ENCODE measurements around the gene ZFPL1. TPM values are rescaled to one million over a fixed set of nuclear protein-coding genes. Genes with fewer than 3 reads are reported as not detected.

ZFPL1 gene
- total RNA-seq (2014; rRNA removed; shearing (Covaris generic); ENCODE audit: low replicate concordance), result 19.0 and 40.7 TPM in 2 replicates

GRCh38 chr11:65083834-65084597 lies at the start of gene ZFPL1, which contains the start of gene CDCA5:
TSS of gene ZFPL1 (plus strand) at chr11:65084222. CDS start at chr11:65084699, 477 bp downstream.
TSS of gene CDCA5 (minus strand) at chr11:65084040. CDS start at chr11:65083978, 62 bp downstream.
- H2AFZ ChIP-seq (ENCODE audit: low read length), result 0 out of 2 replicates have a peak within 1 kb of the TSS, but pooled peaks have one; percentile 27
- peak; percentile 99 for DNase-seq

DNA sequence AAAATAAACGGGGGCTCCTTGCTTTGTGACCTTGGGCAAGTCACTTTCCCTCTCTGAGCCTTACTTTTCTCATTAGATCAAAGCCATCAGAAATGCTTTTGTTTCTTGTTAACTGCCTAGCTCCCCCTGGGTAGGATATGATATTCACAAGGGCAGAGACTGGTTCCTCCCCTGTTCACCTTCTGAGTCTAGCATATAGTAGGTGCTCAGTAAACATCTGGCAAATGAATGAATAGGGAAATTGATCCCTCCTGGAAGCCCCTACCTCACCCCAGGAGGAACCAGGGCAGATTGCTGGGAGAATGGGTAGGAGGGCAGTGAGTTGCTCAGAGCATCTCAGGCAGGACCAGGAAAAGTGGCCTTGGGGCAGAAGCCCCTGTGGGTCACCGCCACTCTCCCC lies 49.6 kb upstream of the ZFPL1 start:
- no peaks in the 10 kb centered on the region for H3K9me2 ChIP-seq (replicated peaks; ENCODE audit: insufficient read depth, low read length)

More at GRCh38 chr11:65083834-65084597, at the start of gene ZFPL1, which contains the start of gene CDCA5:
- H3K9me3 ChIP-seq (ENCODE audit: low read length), result no peaks in the 10 kb centered on the region
- H4K20me1 ChIP-seq (ENCODE audit: insufficient read depth, low read depth, low read length), result peaks cover 8% of the 10 kb centered on the region; the same call in 1 of the 2 replicates
- peak within 1 kb of the TSS; percentile 77 for H3K4me3 ChIP-seq (ENCODE audit: low read length)
- peaks cover 25% of the 10 kb centered on the region for H3K4me1 ChIP-seq (ENCODE audit: low read length)
- H3K9ac ChIP-seq (ENCODE audit: low read length), result peak within 1 kb of the TSS; percentile 83
- H3K27me3 ChIP-seq (ENCODE audit: low read length), result no peaks in the 10 kb centered on the region
- H3K9me2 ChIP-seq (replicated peaks; ENCODE audit: insufficient read depth, low read length), result no peaks in the 10 kb centered on the region
- H3K27ac ChIP-seq (ENCODE audit: low read length), result peak within 1 kb of the TSS; percentile 35
- H3K36me3 ChIP-seq (ENCODE audit: insufficient read depth, low read length), result peaks cover 8% of the 10 kb centered on the region; the same call in 1 of the 2 replicates
- peaks cover 48% of the 10 kb centered on the region for H3K79me2 ChIP-seq (ENCODE audit: low read length)
- H3K4me2 ChIP-seq (ENCODE audit: low read depth, low read length, poor library complexity, severe bottlenecking), result peak within 1 kb of the TSS; percentile 82

DNA sequence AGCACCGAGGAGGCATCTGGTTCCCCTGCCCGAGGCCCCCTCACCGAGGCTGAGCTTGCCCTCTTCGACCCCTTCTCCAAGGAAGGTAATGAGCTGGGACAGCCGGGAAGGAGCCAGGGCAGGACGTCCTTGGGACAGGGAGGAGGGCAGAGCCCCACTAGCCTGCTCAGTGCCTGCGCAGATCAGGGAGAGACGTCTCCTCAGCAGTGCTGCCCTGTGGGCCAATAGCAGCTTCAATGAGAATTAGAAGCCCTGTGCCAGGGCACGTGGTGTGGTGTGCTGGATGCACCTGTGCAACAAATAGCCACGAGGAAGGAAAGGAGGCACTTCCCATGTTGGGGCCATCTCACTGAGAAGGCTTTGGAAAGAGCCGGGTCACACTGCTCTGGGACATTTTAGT lies 48.4 kb upstream of the ZFPL1 start:
- Histone ChIP-seq H3K79me2 (ENCODE audit: low read length) (no peaks in the 10 kb centered on the region), H3K9ac (ENCODE audit: low read length) (no peak overlapping the region), H3K27ac (ENCODE audit: low read length) (no peak overlapping the region), H2AFZ (ENCODE audit: low read length) (no peak overlapping the region), H4K20me1 (ENCODE audit: insufficient read depth, low read depth, low read length) (no peaks in the 10 kb centered on the region), H3K9me3 (ENCODE audit: low read length) (no peaks in the 10 kb centered on the region), H3K4me1 (ENCODE audit: low read length) (peaks cover 6% of the 10 kb centered on the region), H3K9me2 (replicated peaks; ENCODE audit: insufficient read depth, low read length) (no peaks in the 10 kb centered on the region), H3K27me3 (ENCODE audit: low read length) (no peaks in the 10 kb centered on the region), H3K4me3 (ENCODE audit: low read length) (no peak overlapping the region), H3K36me3 (ENCODE audit: insufficient read depth, low read length) (no peaks in the 10 kb centered on the region), H3K4me2 (ENCODE audit: low read depth, low read length, poor library complexity, severe bottlenecking) (no peak overlapping the region)
- no peak for DNase-seq

More for the DNA sequence above, 49.6 kb upstream of the ZFPL1 start:
- Histone ChIP-seq H3K27ac (ENCODE audit: low read length) (no peak overlapping the region), H2AFZ (ENCODE audit: low read length) (no peak overlapping the region), H3K9ac (ENCODE audit: low read length) (no peak overlapping the region), H4K20me1 (ENCODE audit: insufficient read depth, low read depth, low read length) (no peaks in the 10 kb centered on the region), H3K4me1 (ENCODE audit: low read length) (no peaks in the 10 kb centered on the region), H3K9me3 (ENCODE audit: low read length) (no peaks in the 10 kb centered on the region), H3K27me3 (ENCODE audit: low read length) (no peaks in the 10 kb centered on the region), H3K4me2 (ENCODE audit: low read depth, low read length, poor library complexity, severe bottlenecking) (no peak overlapping the region), H3K4me3 (ENCODE audit: low read length) (no peak overlapping the region), H3K36me3 (ENCODE audit: insufficient read depth, low read length) (no peaks in the 10 kb centered on the region), H3K79me2 (ENCODE audit: low read length) (no peaks in the 10 kb centered on the region)
- DNase-seq, result no peak

GRCh38 chr11:65036931-65037330 lies 47.1 kb upstream of the ZFPL1 start:
- no peak for DNase-seq
- no peak overlapping the region for H3K4me3 ChIP-seq (ENCODE audit: low read length)
- H4K20me1 ChIP-seq (ENCODE audit: insufficient read depth, low read depth, low read length), result no peaks in the 10 kb centered on the region
- H3K27ac ChIP-seq (ENCODE audit: low read length), result no peak overlapping the region
- no peaks in the 10 kb centered on the region for H3K9me3 ChIP-seq (ENCODE audit: low read length)
- H3K36me3 ChIP-seq (ENCODE audit: insufficient read depth, low read length), result no peaks in the 10 kb centered on the region
- no peak overlapping the region for H3K9ac ChIP-seq (ENCODE audit: low read length)
- H3K9me2 ChIP-seq (replicated peaks; ENCODE audit: insufficient read depth, low read length), result no peaks in the 10 kb centered on the region
- no peaks in the 10 kb centered on the region for H3K27me3 ChIP-seq (ENCODE audit: low read length)
- no peak overlapping the region for H3K4me2 ChIP-seq (ENCODE audit: low read depth, low read length, poor library complexity, severe bottlenecking)
- H2AFZ ChIP-seq (ENCODE audit: low read length), result no peak overlapping the region
- peaks cover 8% of the 10 kb centered on the region for H3K4me1 ChIP-seq (ENCODE audit: low read length)
- H3K79me2 ChIP-seq (ENCODE audit: low read length), result peaks cover 4% of the 10 kb centered on the region

- DNase-seq, result no peak
- Histone ChIP-seq H2AFZ (ENCODE audit: low read length) (peak overlapping the region; percentile 91), H3K79me2 (ENCODE audit: low read length) (peaks cover 12% of the 10 kb centered on the region), H3K36me3 (ENCODE audit: insufficient read depth, low read length) (0 out of 2 replicates have a peak, but pooled peaks cover 3% of the 10 kb centered on the region), H3K4me1 (ENCODE audit: low read length) (peaks cover 16% of the 10 kb centered on the region), H3K9me2 (replicated peaks; ENCODE audit: insufficient read depth, low read length) (no peaks in the 10 kb centered on the region), H3K27ac (ENCODE audit: low read length) (peak overlapping the region; percentile 81), H3K4me2 (ENCODE audit: low read depth, low read length, poor library complexity, severe bottlenecking) (peak overlapping the region; percentile 85), H4K20me1 (ENCODE audit: insufficient read depth, low read depth, low read length) (no peaks in the 10 kb centered on the region), H3K27me3 (ENCODE audit: low read length) (no peaks in the 10 kb centered on the region), H3K9ac (ENCODE audit: low read length) (peak overlapping the region; percentile 90), H3K4me3 (ENCODE audit: low read length) (peak overlapping the region; percentile 99), H3K9me3 (ENCODE audit: low read length) (no peaks in the 10 kb centered on the region)
Observed at GRCh38 chr11:65040520-65040846, 43.5 kb upstream of the ZFPL1 start.

DNA sequence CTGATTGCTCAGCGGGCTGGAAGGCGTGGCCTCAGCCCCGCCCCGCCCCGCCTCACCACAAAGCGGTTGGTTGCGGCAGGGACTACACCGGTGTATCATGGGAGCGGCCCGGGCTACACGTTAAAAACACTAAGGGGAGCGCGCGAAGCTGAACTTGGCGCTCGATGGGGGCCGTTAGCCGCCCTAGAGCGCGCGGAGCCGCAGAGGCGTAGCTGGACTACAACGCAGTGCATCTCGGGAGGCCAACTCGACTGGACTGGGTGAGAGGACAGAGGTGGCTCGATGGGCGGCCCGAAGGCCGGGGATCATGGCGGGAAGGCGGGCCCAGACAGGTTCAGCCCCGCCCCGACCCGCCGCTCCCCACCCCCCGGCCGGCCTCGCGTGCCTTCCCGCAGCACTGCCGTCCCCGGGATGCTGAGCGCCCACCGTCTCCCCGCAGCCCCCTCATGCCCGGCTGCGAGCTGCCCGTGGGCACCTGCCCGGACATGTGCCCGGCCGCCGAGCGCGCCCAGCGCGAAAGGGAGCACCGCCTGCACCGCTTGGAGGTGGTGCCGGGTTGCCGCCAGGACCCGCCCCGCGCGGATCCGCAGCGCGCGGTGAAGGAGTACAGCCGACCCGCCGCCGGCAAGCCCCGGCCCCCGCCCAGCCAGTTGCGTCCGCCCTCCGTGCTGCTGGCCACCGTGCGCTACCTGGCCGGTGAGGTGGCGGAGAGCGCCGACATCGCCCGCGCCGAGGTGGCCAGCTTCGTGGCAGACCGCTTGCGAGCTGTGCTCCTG lies 43.0 kb upstream of the ZFPL1 start, which contains the start of gene SAC3D1:
Gene SAC3D1, plus strand, starts transcription at position 364 of the 776 bp plus-strand sequence. Its CDS starts 83 bp downstream, at position 447.
- Histone ChIP-seq H3K9ac (ENCODE audit: low read length) (peak within 1 kb of the TSS; percentile 90), H3K9me3 (ENCODE audit: low read length) (no peaks in the 10 kb centered on the region), H3K4me1 (ENCODE audit: low read length) (peaks cover 16% of the 10 kb centered on the region), H4K20me1 (ENCODE audit: insufficient read depth, low read depth, low read length) (no peaks in the 10 kb centered on the region), H3K27me3 (ENCODE audit: low read length) (no peaks in the 10 kb centered on the region), H3K4me3 (ENCODE audit: low read length) (peak within 1 kb of the TSS; percentile 99), H3K4me2 (ENCODE audit: low read depth, low read length, poor library complexity, severe bottlenecking) (peak within 1 kb of the TSS; percentile 85), H3K36me3 (ENCODE audit: insufficient read depth, low read length) (0 out of 2 replicates have a peak, but pooled peaks cover 3% of the 10 kb centered on the region), H3K9me2 (replicated peaks; ENCODE audit: insufficient read depth, low read length) (no peaks in the 10 kb centered on the region), H2AFZ (ENCODE audit: low read length) (peak within 1 kb of the TSS; percentile 91), H3K27ac (ENCODE audit: low read length) (peak within 1 kb of the TSS; percentile 81), H3K79me2 (ENCODE audit: low read length) (peaks cover 12% of the 10 kb centered on the region)
- peak; percentile 98 for DNase-seq

DNA sequence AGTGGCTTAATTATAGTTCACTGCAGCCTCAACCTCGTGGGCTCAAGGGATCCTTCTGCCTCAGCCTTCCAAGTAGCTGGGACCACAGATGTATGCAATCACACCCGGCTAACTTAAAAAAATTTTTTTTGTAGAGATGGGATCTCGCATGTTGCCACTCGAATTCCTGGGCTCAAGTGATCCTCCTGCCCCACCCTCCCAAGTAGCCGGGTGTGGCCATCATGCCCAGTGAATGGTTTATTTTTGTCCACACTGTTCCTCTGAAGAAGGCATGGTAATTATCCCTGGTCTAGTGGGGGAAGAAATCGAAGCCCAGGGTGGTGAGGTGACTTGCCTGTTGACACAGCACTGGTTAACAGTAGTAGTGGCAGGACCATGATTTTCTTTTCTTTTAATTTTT lies 41.1 kb upstream of the ZFPL1 start:
- Histone ChIP-seq H3K27me3 (ENCODE audit: low read length) (no peaks in the 10 kb centered on the region), H3K4me2 (ENCODE audit: low read depth, low read length, poor library complexity, severe bottlenecking) (peak overlapping the region; percentile 85), H3K79me2 (ENCODE audit: low read length) (peaks cover 12% of the 10 kb centered on the region), H3K27ac (ENCODE audit: low read length) (no peak overlapping the region), H3K36me3 (ENCODE audit: insufficient read depth, low read length) (0 out of 2 replicates have a peak, but pooled peaks cover 3% of the 10 kb centered on the region), H3K4me1 (ENCODE audit: low read length) (peaks cover 16% of the 10 kb centered on the region), H3K4me3 (ENCODE audit: low read length) (no peak overlapping the region), H2AFZ (ENCODE audit: low read length) (no peak overlapping the region), H4K20me1 (ENCODE audit: insufficient read depth, low read depth, low read length) (no peaks in the 10 kb centered on the region), H3K9me3 (ENCODE audit: low read length) (no peaks in the 10 kb centered on the region), H3K9me2 (replicated peaks; ENCODE audit: insufficient read depth, low read length) (no peaks in the 10 kb centered on the region), H3K9ac (ENCODE audit: low read length) (no peak overlapping the region)
- DNase-seq, result no peak

Data from Karpas-422 (cell line).